Stimulated activated CD8-positive, alpha-beta memory T cell treated with anti-CD3 and anti-CD28 coated beads, Interleukin-2, amount 100 ng/mL, for 48 hours (primary cell): ENCODE results near the gene MAP2K3.
"Not testable (repeated sequence)": the region's sequence is repeated elsewhere in the genome, so short reads cannot be mapped to it uniquely, and the experiment has no call there.

Experiments used
- DNase-seq, 2 donors: peaks; one replicate each; pipeline ENCODE4 v3.0.0-alpha.2; 2020; ENCODE audit warnings: low read depth in 2 of 2

MAP2K3 gene

DNA sequence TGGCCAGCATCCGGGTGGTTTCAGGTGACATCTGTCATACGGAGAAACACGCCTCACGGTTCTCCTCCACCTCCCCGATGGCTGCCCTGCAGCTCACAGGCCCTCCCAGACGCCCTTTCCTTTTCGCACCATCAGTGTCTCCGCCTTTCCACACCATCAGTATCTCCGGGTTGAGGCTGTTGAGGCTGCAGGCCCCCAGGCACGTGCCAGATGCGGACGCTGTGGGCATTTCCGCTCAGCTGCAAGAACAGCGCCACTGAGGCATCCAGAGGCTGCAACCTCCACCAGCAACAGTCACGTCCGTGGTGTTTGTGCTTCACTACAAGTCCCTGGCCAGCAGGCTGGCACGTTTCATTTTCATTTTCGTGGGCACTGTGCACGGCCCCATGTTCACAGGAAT is 66.0 kb downstream of the MAP2K3 start:
- DNase-seq: not testable (repeated sequence)

DNA sequence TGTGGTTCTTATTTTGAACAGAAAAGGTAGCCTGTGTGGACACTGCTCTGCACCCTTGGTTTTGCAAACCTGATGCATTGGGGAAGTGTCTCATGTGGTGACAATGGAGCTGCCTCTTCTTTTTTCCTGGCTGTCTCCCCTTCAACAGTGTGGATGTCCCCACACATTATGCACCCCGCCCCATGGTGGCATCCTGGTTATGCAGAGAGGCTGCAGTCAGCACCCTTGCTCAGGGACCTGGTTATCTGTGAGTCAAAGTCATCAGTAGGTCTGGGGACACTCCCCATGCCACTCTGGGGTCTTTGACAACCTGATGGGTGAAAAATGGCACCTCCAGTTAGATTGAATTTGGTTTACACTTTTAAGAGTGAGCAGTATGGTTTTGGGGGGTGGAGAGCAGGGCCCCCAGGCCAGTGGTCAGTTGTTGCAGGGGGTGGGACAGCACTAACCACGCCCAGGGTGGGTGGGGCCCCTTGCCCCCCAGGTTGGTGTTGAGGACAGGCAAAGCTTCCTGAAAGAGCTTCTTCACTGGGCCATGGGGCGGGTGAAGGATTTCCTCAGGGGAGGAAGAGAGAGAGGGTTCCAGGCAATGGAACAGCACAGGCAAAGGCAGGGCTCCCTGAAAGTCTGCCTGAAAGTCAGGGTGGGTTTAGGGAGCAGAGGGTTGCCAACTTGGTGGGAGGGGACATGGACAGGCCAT is 67.0 kb downstream of the MAP2K3 start:
- DNase-seq: no peak

- DNase-seq: no peak
Measured at GRCh38 chr17:21352221-21352980, 67.9 kb downstream of the MAP2K3 start.

DNA sequence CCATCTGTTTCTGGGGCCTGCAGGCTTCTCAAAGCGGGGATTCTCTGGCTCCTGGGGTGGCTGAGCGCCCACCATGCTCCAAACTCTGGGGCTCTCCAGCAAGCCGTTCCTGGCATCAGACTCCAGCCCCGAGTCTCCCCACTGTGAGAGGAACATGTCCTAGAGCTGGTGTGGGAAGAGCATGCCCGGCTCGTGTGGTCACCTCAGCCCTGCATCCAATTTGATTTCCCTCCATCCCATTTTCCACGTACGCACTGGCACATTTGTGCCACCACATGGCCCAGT is 68.4 kb downstream of the MAP2K3 start:
- no peak for DNase-seq

DNA sequence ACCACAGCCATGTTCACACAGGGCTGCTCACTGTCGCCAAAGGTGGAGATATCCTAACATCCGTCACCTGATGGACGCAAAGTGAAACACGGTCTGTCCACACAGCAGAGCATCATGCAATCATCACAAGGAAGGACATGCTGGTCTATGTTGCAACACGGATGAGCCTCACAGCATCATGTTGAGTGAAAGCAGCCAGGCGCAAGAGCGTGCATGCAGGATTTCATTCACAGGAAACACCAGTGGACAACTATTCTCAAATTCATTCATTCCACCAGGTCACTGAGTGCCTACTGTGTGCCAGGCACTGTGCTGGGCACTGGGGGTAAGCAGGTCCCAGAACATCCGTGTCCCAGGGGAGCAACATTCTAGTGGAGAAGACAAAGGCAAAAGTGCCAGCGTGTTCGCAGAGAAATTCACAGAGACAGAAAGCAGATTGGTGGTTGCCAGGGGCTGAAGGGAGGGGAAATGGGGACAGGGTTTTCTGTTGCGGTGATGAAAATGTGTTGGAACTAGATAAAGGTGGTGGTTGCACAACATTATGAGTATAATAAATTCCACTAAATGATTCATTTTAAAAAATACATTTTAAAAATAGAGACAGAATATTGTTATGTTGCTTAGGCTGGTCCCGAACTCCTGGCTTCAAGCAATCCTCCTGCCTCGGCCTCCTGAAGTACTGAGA is 69.0 kb downstream of the MAP2K3 start:
- DNase-seq: no peak

GRCh38 chr17:21354796-21355385 is 70.4 kb downstream of the MAP2K3 start:
- no peak for DNase-seq

- DNase-seq: no peak
Measured at GRCh38 chr17:21355586-21355985, 71.1 kb downstream of the MAP2K3 start.

DNA sequence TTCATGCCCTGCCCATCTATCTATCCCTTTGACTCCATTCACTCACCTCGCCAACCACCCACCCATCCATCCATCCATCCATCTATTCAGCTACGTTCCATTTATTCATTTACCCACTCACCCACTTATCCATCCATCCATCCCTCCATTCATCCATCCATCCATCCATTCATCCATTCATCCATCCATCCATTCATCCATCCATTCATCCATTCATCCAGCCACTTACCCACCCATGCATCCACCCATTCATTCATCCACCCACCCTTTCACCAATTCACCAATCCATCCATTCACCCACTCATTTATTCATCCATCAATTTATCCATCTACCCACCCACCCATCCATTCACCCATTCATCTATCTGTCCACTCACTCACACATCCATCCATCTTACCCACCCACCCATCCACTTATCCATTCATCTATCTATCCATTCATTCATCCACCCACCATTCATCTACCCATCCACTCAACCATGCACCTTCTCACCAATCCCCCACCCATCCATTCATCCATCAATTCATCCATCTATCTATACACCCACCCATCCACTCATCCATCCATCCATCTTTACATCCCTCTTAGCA is 72.1 kb downstream of the MAP2K3 start:
- no peak for DNase-seq

GRCh38 chr17:21357281-21357680 is 72.8 kb downstream of the MAP2K3 start:
- DNase-seq: no peak

DNA sequence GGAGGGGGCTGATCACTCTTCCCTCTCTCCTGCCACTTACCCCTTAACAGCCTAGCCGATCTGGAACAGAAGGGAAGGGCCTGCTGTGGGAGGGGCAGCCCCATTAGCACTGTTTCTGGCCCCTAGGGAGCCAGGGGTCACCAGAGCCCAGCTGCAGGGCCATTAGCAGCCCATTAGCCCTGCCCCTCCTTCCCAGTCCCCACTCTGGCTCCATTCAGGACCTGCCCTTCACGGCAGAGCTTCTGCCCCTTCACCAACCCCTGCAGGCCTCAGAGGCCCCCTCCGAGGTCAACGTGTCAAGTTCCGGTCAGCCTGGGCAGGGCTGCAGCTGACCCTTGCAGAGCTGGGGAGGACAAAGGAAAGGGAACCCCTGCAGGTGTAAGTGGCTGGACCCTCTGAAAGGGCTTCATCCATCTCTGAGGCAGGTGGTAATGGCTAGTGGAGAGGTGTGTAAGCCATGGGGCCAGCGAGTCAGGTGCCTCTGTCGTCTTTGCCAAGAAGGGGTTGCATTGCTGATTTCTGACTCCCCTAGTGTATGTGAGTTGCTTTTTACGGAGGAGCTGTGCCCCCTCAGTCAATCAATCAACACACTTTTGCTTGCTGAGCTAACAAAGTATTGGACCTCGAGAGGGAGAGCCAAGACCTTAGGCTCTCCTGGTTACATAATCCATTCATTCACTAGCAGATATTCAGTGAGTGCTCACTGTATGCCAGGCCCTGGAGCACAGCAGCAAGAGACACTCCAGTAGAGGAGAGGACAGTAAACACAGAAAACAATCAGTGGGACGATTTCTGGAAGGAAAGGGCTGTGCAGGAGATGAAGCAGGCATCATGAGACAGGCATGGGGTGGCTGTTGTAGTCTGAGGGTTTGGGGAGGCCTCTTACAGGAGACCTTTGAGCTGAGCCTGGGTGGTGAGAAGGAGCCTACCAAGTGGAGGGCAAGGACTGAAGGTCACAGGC is 73.5 kb downstream of the MAP2K3 start:
- no peak for DNase-seq

DNA sequence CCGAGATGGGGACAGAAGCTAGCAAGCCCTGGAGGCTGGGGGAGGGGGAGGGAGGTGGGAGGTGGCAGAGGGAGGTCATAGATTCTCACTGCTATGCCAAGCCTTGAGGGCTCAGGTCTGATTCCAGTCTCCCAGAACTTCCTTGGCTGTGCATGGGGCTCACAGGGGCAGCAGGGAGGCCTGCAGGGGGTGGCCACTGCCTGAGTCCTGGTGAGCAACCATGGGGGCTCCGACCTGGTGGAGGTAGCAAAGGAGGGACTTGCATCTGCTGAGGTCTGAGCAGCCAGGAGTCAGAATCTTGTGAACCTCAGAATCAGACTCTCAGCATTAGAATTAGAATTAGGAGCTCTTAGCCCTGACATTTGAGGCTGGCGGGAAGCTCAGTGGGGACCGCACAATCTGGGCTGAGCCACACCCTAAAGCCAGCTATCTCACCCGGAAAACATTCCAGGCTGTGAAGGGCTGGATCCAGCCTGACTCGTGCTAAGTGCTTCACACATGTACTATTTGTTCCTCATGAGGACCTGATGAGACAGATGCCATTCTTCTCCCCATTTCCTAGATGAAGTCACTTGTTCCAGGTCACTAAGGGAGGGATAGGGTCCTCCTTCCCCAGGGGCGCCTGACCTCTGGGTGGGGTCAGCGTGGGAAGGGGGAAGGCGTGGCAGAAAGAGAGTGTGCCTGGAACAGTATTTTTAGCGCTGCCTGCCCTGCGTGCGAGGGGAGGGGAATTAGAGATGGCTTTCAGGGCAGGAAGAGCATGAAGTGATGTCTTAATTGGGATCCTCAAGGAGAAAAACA is 74.4 kb downstream of the MAP2K3 start:
- no peak for DNase-seq

- no peak for DNase-seq
Measured at GRCh38 chr17:21359483-21359840, 75.0 kb downstream of the MAP2K3 start.

- no peak for DNase-seq
Measured at GRCh38 chr17:21360048-21360447, 75.5 kb downstream of the MAP2K3 start.

GRCh38 chr17:21361020-21361809 is 76.7 kb downstream of the MAP2K3 start:
- no peak for DNase-seq

- no peak for DNase-seq
Measured at GRCh38 chr17:21362331-21362931, 77.9 kb downstream of the MAP2K3 start.

GRCh38 chr17:21363776-21364642 is 79.5 kb downstream of the MAP2K3 start:
- DNase-seq: no peak
